Right ventricle myocardium superior (tissue), 1 donor: ENCODE measurements around the gene APLF. TPM values are rescaled to one million over a fixed set of nuclear protein-coding genes. Genes with fewer than 3 reads are reported as not detected.
A peak's percentile ranks its signal among the peaks of the same experiment; 100 is the strongest.

ENCODE experiments used
- ATAC-seq: fragments of 200-7000 bp; cut with Tn5 transposase; one replicate; pipeline ENCODE4 v1.9.1; 2020; ENCODE audit warnings: mild to moderate bottlenecking; ENCODE audit not compliant: poor library complexity
- DNase-seq: peaks from one replicate; pipeline ENCODE4 v3.0.0-alpha.2; 2020
- intact Hi-C: fragments of 100-400 bp; cut with DNase I; formaldehyde crosslinking; loops from one replicate; pipeline ENCODE4 v1.11.2; 2022
- long read RNA-seq: library from polyadenylated mRNA; unstranded; transcript quantifications from one replicate; pipeline ENCODE4 v2.0.0, GENCODE V29; 2021
- total RNA-seq: library from RNA; stranded (reverse); fragmentation: NEBNext Ultra II Directional; extraction: Animal tissue kit (Norgen Biotek cat#: 25700); gene quantifications from one replicate; pipeline ENCODE4 v1.2.1, GENCODE V29; 2021
- donor health status: DM: no; HTN: yes; CAD: no; lungs with severe emphysema.

The APLF gene, protein sequence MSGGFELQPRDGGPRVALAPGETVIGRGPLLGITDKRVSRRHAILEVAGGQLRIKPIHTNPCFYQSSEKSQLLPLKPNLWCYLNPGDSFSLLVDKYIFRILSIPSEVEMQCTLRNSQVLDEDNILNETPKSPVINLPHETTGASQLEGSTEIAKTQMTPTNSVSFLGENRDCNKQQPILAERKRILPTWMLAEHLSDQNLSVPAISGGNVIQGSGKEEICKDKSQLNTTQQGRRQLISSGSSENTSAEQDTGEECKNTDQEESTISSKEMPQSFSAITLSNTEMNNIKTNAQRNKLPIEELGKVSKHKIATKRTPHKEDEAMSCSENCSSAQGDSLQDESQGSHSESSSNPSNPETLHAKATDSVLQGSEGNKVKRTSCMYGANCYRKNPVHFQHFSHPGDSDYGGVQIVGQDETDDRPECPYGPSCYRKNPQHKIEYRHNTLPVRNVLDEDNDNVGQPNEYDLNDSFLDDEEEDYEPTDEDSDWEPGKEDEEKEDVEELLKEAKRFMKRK
- total RNA-seq: 4.0 TPM
- long read RNA-seq, partial matches to known transcripts: 0 of 3 reads
- long read RNA-seq, other reads (novel, unspliced or antisense): 0 of 3 reads

- intact Hi-C loops: loop anchor here (10.0 kb wide), 1 partner anchor 457 kb away; no protein-coding TSS in a partner anchor
Measured at GRCh38 chr2:68467077-68467960, at the start of gene APLF, which contains the start of gene FBXO48. APLF (plus strand) TSS chr2:68467585; CDS start chr2:68467732, 147 bp downstream. FBXO48 (minus strand) TSS chr2:68467294; CDS start chr2:68465145, 2,149 bp downstream.

GRCh38 chr2:68417926-68418325 lies 49.5 kb upstream of the APLF start:
- DNase-seq (no peak), ATAC-seq (no peak)
- intact Hi-C loops: no loop called here

More at GRCh38 chr2:68467077-68467960, at the start of gene APLF, which contains the start of gene FBXO48:
- DNase-seq: peak; percentile 98
- ATAC-seq: peak; percentile 98

GRCh38 chr2:68418419-68418818 lies 49.0 kb upstream of the APLF start:
- no peak for DNase-seq
- intact Hi-C loops: no loop called here
- no peak for ATAC-seq

GRCh38 chr2:68418855-68419254 lies 48.5 kb upstream of the APLF start:
- intact Hi-C loops: no loop called here
- DNase-seq: no peak
- no peak for ATAC-seq

DNA sequence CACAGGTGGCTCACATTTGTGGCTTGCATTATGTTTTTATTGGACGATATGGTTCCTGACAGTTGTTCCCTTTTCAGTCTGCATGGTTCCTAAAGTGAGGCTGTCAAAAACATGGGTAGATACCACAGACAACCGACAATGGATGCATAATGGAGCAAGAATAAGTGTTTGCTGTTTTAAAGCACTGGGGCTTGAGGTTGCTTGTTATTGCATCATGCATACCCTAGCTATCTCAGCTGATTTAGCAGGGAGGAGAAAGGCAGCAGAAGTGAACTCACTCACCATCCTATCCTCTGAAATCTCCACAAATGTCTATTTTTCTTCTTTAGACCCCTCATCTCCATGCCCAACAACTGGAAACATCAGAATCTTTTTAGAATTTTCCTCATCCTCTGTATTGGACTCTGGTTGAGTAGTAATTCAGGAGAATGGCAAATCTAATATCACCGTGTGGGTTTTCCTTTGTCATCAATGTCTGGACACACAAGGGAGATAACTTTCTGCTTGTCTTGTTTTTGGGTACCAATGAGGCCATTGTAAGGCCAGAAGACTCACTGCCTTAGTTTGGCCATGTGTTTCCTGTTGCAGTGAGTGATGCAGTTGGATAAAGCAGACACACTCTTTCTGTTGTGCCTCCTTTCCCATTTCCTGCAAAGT lies 47.0 kb upstream of the APLF start:
- intact Hi-C loops: no loop called here
- no peak for DNase-seq
- no peak for ATAC-seq

DNA sequence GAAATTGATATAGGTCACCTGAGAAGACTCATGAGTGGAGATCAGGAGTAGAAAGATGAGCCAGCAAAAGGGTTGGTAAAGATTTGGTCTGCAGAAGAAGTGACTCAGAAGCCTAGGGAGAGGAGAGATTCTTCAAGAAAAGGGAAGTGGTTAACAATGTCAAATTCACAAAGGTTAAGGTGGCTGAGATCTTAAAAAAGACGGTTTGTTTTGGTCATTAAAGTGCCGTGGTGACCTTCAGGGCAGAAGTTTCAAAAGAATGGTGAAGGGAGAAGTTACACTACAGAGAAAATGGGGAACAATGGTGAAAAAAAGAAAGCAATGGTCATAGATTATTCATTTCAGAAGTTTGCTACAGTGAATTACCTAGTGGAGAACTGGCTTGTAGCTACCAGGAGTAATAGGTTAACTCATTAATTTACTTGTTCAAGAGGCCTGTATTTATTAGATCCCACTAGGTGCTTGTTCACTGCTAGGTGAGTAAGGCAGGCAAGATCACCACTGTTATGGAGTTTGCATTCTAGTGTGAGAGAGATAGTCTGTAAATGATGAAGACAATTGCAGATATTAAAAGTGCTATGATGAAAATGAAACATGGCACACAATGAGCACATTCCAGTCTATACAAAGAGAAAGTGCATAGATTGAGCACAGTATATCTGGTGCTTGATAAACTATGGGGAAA lies 43.3 kb upstream of the APLF start:
- ATAC-seq (no peak), DNase-seq (no peak)
- intact Hi-C loops: no loop called here

DNA sequence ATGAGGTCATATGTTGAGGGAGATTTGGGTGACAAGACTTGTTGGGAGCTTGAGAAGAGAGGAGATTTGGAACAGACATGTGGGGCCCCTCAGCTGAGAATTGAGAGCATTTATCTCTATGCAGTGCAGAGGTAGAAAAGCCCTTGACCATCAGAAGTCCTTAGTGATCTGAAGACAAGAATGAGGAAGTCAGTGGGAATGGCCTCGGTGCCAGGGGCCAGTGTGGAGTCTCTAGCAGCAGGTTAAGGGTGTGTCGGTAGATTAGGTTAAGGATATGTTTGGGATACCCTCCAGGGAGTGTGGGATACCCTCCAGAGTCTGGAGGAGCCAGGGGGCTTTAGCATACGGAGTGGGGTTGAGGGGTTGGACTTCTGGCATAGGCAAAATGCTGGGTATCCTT lies 41.9 kb upstream of the APLF start:
- intact Hi-C loops: loop anchor here (5.0 kb wide), 1 partner anchor 43 kb away; no protein-coding TSS in a partner anchor
- DNase-seq (no peak), ATAC-seq (no peak)

- DNase-seq: no peak
- no peak for ATAC-seq
- intact Hi-C loops: loop anchor here (5.0 kb wide), 1 partner anchor 44 kb away; no protein-coding TSS in a partner anchor
Measured at GRCh38 chr2:68426446-68426845, 40.9 kb upstream of the APLF start.

DNA sequence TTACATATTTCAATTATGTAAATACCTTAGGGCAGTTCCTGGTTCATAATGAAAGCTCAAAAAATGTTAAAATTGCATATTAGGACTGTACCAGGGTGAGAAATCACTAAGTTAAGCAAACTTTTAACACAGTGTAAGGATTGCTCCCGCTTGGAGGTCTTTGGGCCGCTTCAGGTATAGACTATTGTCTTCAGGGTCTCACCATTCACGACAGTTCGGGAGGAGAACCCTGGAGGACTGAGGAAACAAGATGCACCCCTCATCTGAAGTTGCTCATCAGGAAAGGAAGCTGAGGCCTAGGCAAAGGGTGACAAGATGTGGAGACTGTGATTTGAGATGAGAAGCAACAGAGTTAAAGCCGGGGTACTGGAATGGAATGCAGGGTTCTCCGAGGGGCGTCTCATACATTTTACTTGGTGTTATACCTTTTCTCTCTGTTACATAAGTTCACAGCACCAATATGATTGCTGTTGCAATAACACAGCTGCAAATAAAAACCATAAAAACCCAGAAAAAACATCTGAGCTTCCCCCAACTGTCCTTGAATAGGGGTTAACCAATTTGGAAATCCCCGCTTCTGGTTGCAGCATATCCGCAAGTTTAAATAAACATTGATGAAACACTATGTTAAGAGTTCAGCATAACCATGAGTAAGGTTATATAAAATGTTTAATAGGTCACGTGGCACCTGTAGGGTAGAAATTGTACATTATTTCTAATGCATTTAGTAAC lies 40.4 kb upstream of the APLF start:
- DNase-seq (no peak), ATAC-seq (no peak)
- intact Hi-C loops: loop anchor here (5.0 kb wide), 1 partner anchor 45 kb away; no protein-coding TSS in a partner anchor

- DNase-seq (no peak), ATAC-seq (no peak)
- intact Hi-C loops: loop anchor here (5.0 kb wide), 1 partner anchor 46 kb away; no protein-coding TSS in a partner anchor
Measured at GRCh38 chr2:68428126-68428525, 39.3 kb upstream of the APLF start.

GRCh38 chr2:68428746-68429145 lies 38.6 kb upstream of the APLF start:
- ATAC-seq: no peak
- intact Hi-C loops: loop anchor here (5.0 kb wide), 1 partner anchor 46 kb away; no protein-coding TSS in a partner anchor
- DNase-seq: no peak

DNA sequence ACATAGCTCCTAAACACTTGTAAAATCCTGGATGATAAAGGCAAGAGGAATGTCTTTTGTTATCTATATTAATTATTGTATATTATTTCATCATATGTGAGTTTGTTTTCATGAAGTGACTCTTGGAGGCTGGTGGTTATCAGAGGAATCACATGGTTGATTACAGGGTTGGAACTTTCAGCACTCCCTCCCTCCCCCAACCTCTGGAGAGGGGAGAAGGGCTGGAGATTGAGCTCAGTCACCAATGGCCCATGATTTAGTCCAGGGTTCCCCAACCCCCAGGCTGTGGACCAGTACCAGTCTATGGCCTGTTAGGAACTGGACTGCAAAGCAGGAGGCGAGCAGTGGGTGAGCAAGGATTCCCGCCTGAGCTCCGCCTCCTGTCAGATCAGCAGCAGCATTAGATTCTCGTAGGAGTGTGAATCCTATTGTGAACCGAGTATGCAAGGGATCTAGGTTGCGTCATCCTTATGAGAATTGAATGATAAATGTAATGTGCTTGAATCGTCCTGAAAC lies 38.0 kb upstream of the APLF start:
- ATAC-seq: no peak
- intact Hi-C loops: loop anchor here (5.0 kb wide), 1 partner anchor 47 kb away; no protein-coding TSS in a partner anchor
- DNase-seq: no peak

GRCh38 chr2:68431316-68431972 lies 35.9 kb upstream of the APLF start:
- intact Hi-C loops: no loop called here
- DNase-seq (peak; percentile 39), ATAC-seq (no peak)

- intact Hi-C loops: no loop called here
- ATAC-seq: no peak
- peak; percentile 37 for DNase-seq
Measured at GRCh38 chr2:68432696-68433658, 34.4 kb upstream of the APLF start.

GRCh38 chr2:68434981-68435380 lies 32.4 kb upstream of the APLF start:
- ATAC-seq: no peak
- DNase-seq: no peak
- intact Hi-C loops: no loop called here
